ENCODE measurements around the gene CYB5D1. TPM values are rescaled to one million over a fixed set of nuclear protein-coding genes. Genes with fewer than 3 reads are reported as not detected.
A peak's percentile ranks its signal among the peaks of the same experiment; 100 is the strongest.

CYB5D1 gene
- polyA plus RNA-seq, 1 donor from 2014 or later: 30.4 TPM

- H3K27ac ChIP-seq (ENCODE audit: low read length): peak within 1 kb of the TSS; percentile 98
- H2AFZ ChIP-seq (ENCODE audit: low read depth, low read length): peak within 1 kb of the TSS; percentile 27
- peaks cover 17% of the 10 kb centered on the region for H3K79me2 ChIP-seq (replicated peaks; ENCODE audit: insufficient read depth, low read length)
- no peaks in the 10 kb centered on the region for H3K36me3 ChIP-seq (ENCODE audit: insufficient read depth, low read length)
- H3K4me2 ChIP-seq (ENCODE audit: low read length): peak within 1 kb of the TSS; percentile 77
- TF ChIP-seq SMC3 (conservative IDR thresholded peaks at IDR 0.05; ENCODE audit: poor library complexity) (no peak), EZH2 (IDR thresholded peaks at IDR 0.05; ENCODE audit: borderline replicate concordance, insufficient read depth, low read length, poor library complexity, severe bottlenecking) (no peak), TAF1 (IDR thresholded peaks at IDR 0.05; ENCODE audit: low read depth) (no peak), MXI1 (conservative IDR thresholded peaks at IDR 0.05; ENCODE audit: poor library complexity, severe bottlenecking) (no peak), CTCF (IDR thresholded peaks at IDR 0.05; ENCODE audit: poor library complexity, severe bottlenecking) (no peak), EP300 (conservative IDR thresholded peaks at IDR 0.05; ENCODE audit: poor library complexity, severe bottlenecking) (no peak), REST (IDR thresholded peaks at IDR 0.05; ENCODE audit: borderline replicate concordance) (no peak), POLR2AphosphoS5 (IDR thresholded peaks at IDR 0.05) (no peak), RAD21 (conservative IDR thresholded peaks at IDR 0.05) (no peak)
- H3K4me3 ChIP-seq (ENCODE audit: low read length): peak within 1 kb of the TSS; percentile 82
- peaks cover 5% of the 10 kb centered on the region for H4K20me1 ChIP-seq (ENCODE audit: insufficient read depth)
- no peaks in the 10 kb centered on the region for H3K9me3 ChIP-seq (ENCODE audit: low read length)
- peak within 1 kb of the TSS; percentile 95 for H3K9ac ChIP-seq (ENCODE audit: low read length)
- peaks cover 11% of the 10 kb centered on the region for H3F3A ChIP-seq (ENCODE audit: insufficient read depth, low read length, poor library complexity, severe bottlenecking)
- no peaks in the 10 kb centered on the region for H3K27me3 ChIP-seq (ENCODE audit: insufficient read depth, low read depth, low read length)
- H3K9me2 ChIP-seq (ENCODE audit: insufficient read depth, low read length): no peaks in the 10 kb centered on the region
Measured at GRCh38 chr17:7833795-7834541, 23.8 kb upstream of the CYB5D1 start, which contains the start of gene KDM6B. KDM6B (plus strand) TSS chr17:7834217; CDS start chr17:7845555, 11,338 bp downstream.

GRCh38 chr17:7834542-7834956, 23.3 kb upstream of the CYB5D1 start:
- Histone ChIP-seq H3F3A (ENCODE audit: insufficient read depth, low read length, poor library complexity, severe bottlenecking) (peaks cover 11% of the 10 kb centered on the region), H3K36me3 (ENCODE audit: insufficient read depth, low read length) (no peaks in the 10 kb centered on the region), H3K4me2 (ENCODE audit: low read length) (peak overlapping the region; percentile 77), H3K27me3 (ENCODE audit: insufficient read depth, low read depth, low read length) (no peaks in the 10 kb centered on the region), H3K9me3 (ENCODE audit: low read length) (no peaks in the 10 kb centered on the region), H4K20me1 (ENCODE audit: insufficient read depth) (peaks cover 5% of the 10 kb centered on the region), H3K79me2 (replicated peaks; ENCODE audit: insufficient read depth, low read length) (peaks cover 22% of the 10 kb centered on the region), H3K4me3 (ENCODE audit: low read length) (peak overlapping the region; percentile 82), H3K9ac (ENCODE audit: low read length) (peak overlapping the region; percentile 95), H3K27ac (ENCODE audit: low read length) (peak overlapping the region; percentile 98), H3K9me2 (ENCODE audit: insufficient read depth, low read length) (no peaks in the 10 kb centered on the region), H2AFZ (ENCODE audit: low read depth, low read length) (peak overlapping the region; percentile 27)
- TF ChIP-seq MXI1 (conservative IDR thresholded peaks at IDR 0.05; ENCODE audit: poor library complexity, severe bottlenecking) (no peak), TAF1 (IDR thresholded peaks at IDR 0.05; ENCODE audit: low read depth) (no peak), SMC3 (conservative IDR thresholded peaks at IDR 0.05; ENCODE audit: poor library complexity) (no peak), EZH2 (IDR thresholded peaks at IDR 0.05; ENCODE audit: borderline replicate concordance, insufficient read depth, low read length, poor library complexity, severe bottlenecking) (no peak), EP300 (conservative IDR thresholded peaks at IDR 0.05; ENCODE audit: poor library complexity, severe bottlenecking) (no peak), REST (IDR thresholded peaks at IDR 0.05; ENCODE audit: borderline replicate concordance) (no peak), CTCF (IDR thresholded peaks at IDR 0.05; ENCODE audit: poor library complexity, severe bottlenecking) (no peak), RAD21 (conservative IDR thresholded peaks at IDR 0.05) (no peak), POLR2AphosphoS5 (IDR thresholded peaks at IDR 0.05) (no peak)

Measured in neural cell (in vitro differentiated cells).